AG10803 (cell line): Measurements from ENCODE around the gene FRAT1.
A peak's percentile ranks its signal among the peaks of the same experiment; 100 is the strongest.

Experiments
- DNase-seq: peaks from one replicate; pipeline ENCODE4 v3.0.0; 2010; ENCODE audit warnings: low read depth
- H3K4me3 ChIP-seq: 2 replicates; pipeline ENCODE4 v1.5.1; 2011; ENCODE audit warnings: mild to moderate bottlenecking, low read length, control low read depth
- CTCF ChIP-seq: conservative IDR thresholded peaks from 2 replicates; pipeline ENCODE4 v1.5.1; 2011; ENCODE audit warnings: mild to moderate bottlenecking, low read length, control low read depth, inconsistent platforms

The FRAT1 gene

DNA sequence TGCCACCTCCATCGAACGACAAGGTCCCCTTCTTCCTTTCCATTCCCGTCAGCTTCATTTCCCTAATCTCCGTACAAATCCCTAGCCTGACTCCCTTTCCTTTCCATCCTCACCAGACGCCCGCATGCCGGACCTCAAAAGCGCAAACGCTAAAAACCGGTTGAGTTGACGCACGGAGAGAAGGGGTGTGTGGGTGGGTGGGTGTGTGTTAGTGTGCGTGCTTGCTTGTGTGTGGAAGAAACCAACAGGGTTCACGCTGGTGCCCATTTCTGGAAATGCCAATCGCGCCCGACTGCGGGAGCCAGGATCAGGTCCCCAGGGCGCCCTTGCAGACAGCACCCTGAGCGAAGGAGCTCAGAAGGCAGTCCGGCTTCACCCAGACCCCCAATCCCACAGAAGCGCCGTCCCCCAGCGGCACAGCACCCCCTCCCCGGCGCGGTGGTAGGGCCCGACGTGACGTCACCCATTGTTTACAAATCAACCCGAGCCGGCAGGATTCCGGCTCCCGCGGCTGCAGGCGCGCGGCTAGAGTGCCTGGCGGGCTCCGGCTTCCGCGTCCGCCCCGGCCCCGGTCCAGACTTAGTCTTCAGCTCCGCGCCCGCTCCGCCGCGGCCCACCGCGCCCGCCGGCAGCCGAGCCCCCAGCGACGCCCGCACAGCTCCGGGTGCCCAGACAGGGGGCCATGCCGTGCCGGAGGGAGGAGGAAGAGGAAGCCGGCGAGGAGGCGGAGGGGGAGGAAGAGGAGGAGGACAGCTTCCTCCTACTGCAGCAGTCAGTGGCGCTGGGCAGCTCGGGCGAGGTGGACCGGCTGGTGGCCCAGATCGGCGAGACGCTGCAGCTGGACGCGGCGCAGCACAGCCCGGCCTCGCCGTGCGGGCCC is at the start of gene FRAT1:
TSS of gene FRAT1 (plus strand) at position 500 of the 880 bp plus-strand sequence. CDS start at position 683, 183 bp downstream.
- peak; percentile 89 for DNase-seq
- TF ChIP-seq CTCF, result no peak
- peak within 1 kb of the TSS; percentile 81 for H3K4me3 ChIP-seq

GRCh38 chr10:97270523-97271154 is 48.4 kb upstream of the FRAT1 start:
- peak; percentile 39 for DNase-seq
- TF ChIP-seq CTCF, result no peak
- H3K4me3 ChIP-seq, result no peak overlapping the region

- no peak overlapping the region for H3K4me3 ChIP-seq
- no peak for TF ChIP-seq CTCF
- DNase-seq, result no peak
These were observed 45.4 kb upstream of the FRAT1 start for GRCh38 chr10:97273700-97274099.

GRCh38 chr10:97274828-97275227 is 44.2 kb upstream of the FRAT1 start:
- TF ChIP-seq CTCF, result no peak
- no peak overlapping the region for H3K4me3 ChIP-seq
- DNase-seq, result no peak

DNA sequence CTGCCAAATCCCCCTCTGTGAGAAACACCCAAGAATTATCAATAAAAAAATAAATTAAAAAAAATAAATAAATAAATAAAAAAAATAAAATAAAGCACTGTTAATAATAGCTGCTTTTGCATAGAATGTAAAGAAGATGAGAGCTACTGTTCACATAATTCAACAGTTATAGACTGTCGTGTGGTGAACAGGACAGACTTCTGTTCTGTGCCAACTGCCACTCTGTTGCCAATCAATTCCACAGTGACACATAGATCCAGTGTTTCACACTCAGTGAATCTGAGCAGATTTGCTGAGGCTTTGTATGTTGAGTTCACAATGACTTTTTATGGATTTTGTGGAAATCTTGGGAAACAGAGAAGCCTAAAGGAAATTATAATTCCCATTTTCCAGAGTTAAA is 41.5 kb upstream of the FRAT1 start:
- no peak for TF ChIP-seq CTCF
- no peak overlapping the region for H3K4me3 ChIP-seq
- no peak for DNase-seq

GRCh38 chr10:97278491-97278989 is 40.5 kb upstream of the FRAT1 start:
- TF ChIP-seq CTCF, result peak; percentile 76
- peak; percentile 99 for DNase-seq
- H3K4me3 ChIP-seq, result no peak overlapping the region
